Measurements from ENCODE around the gene RIPOR2. TPM values are rescaled to one million over a fixed set of nuclear protein-coding genes. Genes with fewer than 3 reads are reported as not detected.

RIPOR2 gene
- total RNA-seq, 4 donors from 2014 or later: 1.2 to 16.7 (median 5.2) TPM

GRCh38 chr6:24854077-24854666 lies 81.6 kb downstream of the RIPOR2 start:
- Histone ChIP-seq H3K4me3 (no peak overlapping the region), H3K9me3 (no peaks in the 10 kb centered on the region), H3K27ac (no peak overlapping the region), H3K36me3 (no peaks in the 10 kb centered on the region), H3K4me1 (peaks cover 0 to 24% (median 9%) of the 10 kb centered on the region in 4 donors), H3K27me3 (no peaks in the 10 kb centered on the region)
- 61 to 67% methylated on average over 3 of the region's 3 CpGs for WGBS, 2 donors (ENCODE audit: low coverage in 1 of 2)
- no peak for TF ChIP-seq EP300 (IDR thresholded peaks at IDR 0.05; ENCODE audit: low read depth)
- TF ChIP-seq CTCF (IDR thresholded peaks at IDR 0.05): no peak
- no peak for TF ChIP-seq POLR2A (IDR thresholded peaks at IDR 0.05)
- no peak for TF ChIP-seq POLR2AphosphoS5 (IDR thresholded peaks at IDR 0.05)
- intact Hi-C loops (cut with DNase I; ENCODE audit: low total_unique reads): loop anchor here (10.0 kb wide), 1 partner anchor 1141 kb away; no protein-coding TSS in a partner anchor
- no peak for DNase-seq
- in situ Hi-C loops (cut with MboI; ENCODE audit: low pct_ligation_motif_present in 1 of 4, low pct_unique_long_range_greater_than_20kb in 1 of 4, low sequenced_read_pairs in 3 of 4): loop anchor here (10.0 kb wide), 4 partner anchors 141 to 221 kb away; no protein-coding TSS in a partner anchor

- no peak for DNase-seq
- intact Hi-C loops (cut with DNase I; ENCODE audit: low total_unique reads): loop anchor here (10.0 kb wide), 1 partner anchor 1144 kb away; no protein-coding TSS in a partner anchor
- no peak for TF ChIP-seq CTCF (IDR thresholded peaks at IDR 0.05)
- TF ChIP-seq POLR2AphosphoS5 (IDR thresholded peaks at IDR 0.05): no peak
- no peak for TF ChIP-seq POLR2A (IDR thresholded peaks at IDR 0.05)
- no peak for TF ChIP-seq EP300 (IDR thresholded peaks at IDR 0.05; ENCODE audit: low read depth)
- Histone ChIP-seq H3K36me3 (no peaks in the 10 kb centered on the region), H3K9me3 (no peaks in the 10 kb centered on the region), H3K27me3 (no peaks in the 10 kb centered on the region), H3K27ac (no peak overlapping the region), H3K4me1 (peaks cover 0 to 7% (median 1%) of the 10 kb centered on the region in 4 donors), H3K4me3 (no peak overlapping the region)
- WGBS, 2 donors (ENCODE audit: low coverage in 1 of 2): 100% methylated on average over 2 of the region's 2 CpGs; no CpG with 5 or more reads in 1 of the 2 donors
- in situ Hi-C loops (cut with MboI; ENCODE audit: low pct_ligation_motif_present in 1 of 4, low pct_unique_long_range_greater_than_20kb in 1 of 4, low sequenced_read_pairs in 3 of 4): loop anchor here (10.0 kb wide), 4 partner anchors 144 to 224 kb away; no protein-coding TSS in a partner anchor
Observed at GRCh38 chr6:24851086-24851485, 84.7 kb downstream of the RIPOR2 start.

GRCh38 chr6:24849713-24850112 lies 86.0 kb downstream of the RIPOR2 start:
- H3K9me3 ChIP-seq: no peaks in the 10 kb centered on the region
- intact Hi-C loops (cut with DNase I; ENCODE audit: low total_unique reads): loop anchor here (10.0 kb wide), 1 partner anchor 1145 kb away; no protein-coding TSS in a partner anchor
- TF ChIP-seq POLR2A (IDR thresholded peaks at IDR 0.05): no peak
- TF ChIP-seq POLR2AphosphoS5 (IDR thresholded peaks at IDR 0.05): no peak
- TF ChIP-seq EP300 (IDR thresholded peaks at IDR 0.05; ENCODE audit: low read depth): no peak
- no peak for TF ChIP-seq CTCF (IDR thresholded peaks at IDR 0.05)
- H3K27me3 ChIP-seq: no peaks in the 10 kb centered on the region
- no peaks in the 10 kb centered on the region for H3K36me3 ChIP-seq
- H3K27ac ChIP-seq: no peak overlapping the region
- H3K4me1 ChIP-seq: no peaks in the 10 kb centered on the region
- H3K4me3 ChIP-seq: no peak overlapping the region
- no peak for DNase-seq
- in situ Hi-C loops (cut with MboI; ENCODE audit: low pct_ligation_motif_present in 1 of 4, low pct_unique_long_range_greater_than_20kb in 1 of 4, low sequenced_read_pairs in 3 of 4): loop anchor here (10.0 kb wide), 4 partner anchors 145 to 225 kb away; no protein-coding TSS in a partner anchor
- 90 to 94% methylated on average over 5 to 7 of the region's 7 CpGs for WGBS, 2 donors (ENCODE audit: low coverage in 1 of 2)

- no peaks in the 10 kb centered on the region for H3K9me3 ChIP-seq
- H3K4me3 ChIP-seq: no peak overlapping the region
- no peaks in the 10 kb centered on the region for H3K36me3 ChIP-seq
- in situ Hi-C loops (cut with MboI; ENCODE audit: low pct_ligation_motif_present in 1 of 4, low pct_unique_long_range_greater_than_20kb in 1 of 4, low sequenced_read_pairs in 3 of 4) (no loop called here), intact Hi-C loops (cut with DNase I; ENCODE audit: low total_unique reads) (no loop called here)
- H3K27ac ChIP-seq: no peak overlapping the region
- WGBS, 2 donors (ENCODE audit: low coverage in 1 of 2): 93% methylated on average over 3 to 4 of the region's 4 CpGs
- no peaks in the 10 kb centered on the region for H3K27me3 ChIP-seq
- no peak for DNase-seq
- H3K4me1 ChIP-seq: no peaks in the 10 kb centered on the region
- no peak for TF ChIP-seq POLR2AphosphoS5 (IDR thresholded peaks at IDR 0.05)
- no peak for TF ChIP-seq EP300 (IDR thresholded peaks at IDR 0.05; ENCODE audit: low read depth)
- TF ChIP-seq CTCF (IDR thresholded peaks at IDR 0.05): no peak
Observed at GRCh38 chr6:24848461-24848860, 87.3 kb downstream of the RIPOR2 start.

Measured in transverse colon (tissue), 4 donors.